22Rv1 (cell line): Measurements from ENCODE around the gene HTRA3.
A peak's percentile ranks its signal among the peaks of the same experiment; 100 is the strongest.

ENCODE experiments used
- CTCF ChIP-seq: fragments of 450-650 bp; IDR thresholded peaks from 2 replicates; pipeline ENCODE4 v1.5.1; 2017; ENCODE audit warnings: mild to moderate bottlenecking
- ZFX ChIP-seq: fragments of 450-650 bp; IDR thresholded peaks from 2 replicates; pipeline ENCODE4 v1.6.1; 2017; ENCODE audit warnings: antibody characterized with exemption, borderline replicate concordance

GRCh38 chr4:8342651-8343261 is 73.2 kb downstream of the HTRA3 start:
- TF ChIP-seq CTCF (peak; percentile 14; the same call in 1 of the 2 replicates), ZFX (no peak)
